GM19324 (cell line): ENCODE data around the gene FAT1.

Source experiments
- ATAC-seq: cut with Tn5 transposase; IDR thresholded peaks from one replicate; pipeline ENCODE4 v1.9.1; 2021; ENCODE audit warnings: mild to moderate bottlenecking, moderate library complexity; ENCODE audit not compliant: unreplicated experiment, low FRiP score

Gene FAT1

DNA sequence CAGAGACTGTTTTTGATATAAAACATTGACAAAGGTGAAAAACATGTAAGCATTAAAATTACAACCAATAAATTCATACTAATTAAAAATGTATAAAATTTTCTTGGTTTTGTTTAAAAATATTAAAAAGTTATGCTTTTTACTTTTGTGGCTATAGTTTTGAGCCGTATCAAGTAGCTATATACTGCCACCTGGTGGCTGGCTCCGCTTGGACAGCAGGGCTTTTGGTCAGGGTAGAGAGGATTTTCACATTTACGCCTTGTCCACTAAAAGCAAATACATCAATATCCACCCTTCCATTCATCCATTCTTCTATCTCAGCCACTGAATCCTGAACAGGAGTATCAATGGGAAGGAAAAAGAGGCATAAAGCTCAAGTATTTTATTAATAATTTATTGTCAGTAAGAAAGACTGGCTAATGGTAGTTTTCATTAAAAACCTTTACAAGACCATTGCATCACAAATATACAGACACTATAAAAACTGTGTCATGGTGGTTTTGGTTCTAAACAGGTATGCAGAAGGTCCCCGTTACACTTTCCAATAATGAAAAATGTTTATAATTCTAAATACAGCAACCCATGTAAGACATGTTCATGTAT lies 136.1 kb downstream of the FAT1 start:
- no peak for ATAC-seq

DNA sequence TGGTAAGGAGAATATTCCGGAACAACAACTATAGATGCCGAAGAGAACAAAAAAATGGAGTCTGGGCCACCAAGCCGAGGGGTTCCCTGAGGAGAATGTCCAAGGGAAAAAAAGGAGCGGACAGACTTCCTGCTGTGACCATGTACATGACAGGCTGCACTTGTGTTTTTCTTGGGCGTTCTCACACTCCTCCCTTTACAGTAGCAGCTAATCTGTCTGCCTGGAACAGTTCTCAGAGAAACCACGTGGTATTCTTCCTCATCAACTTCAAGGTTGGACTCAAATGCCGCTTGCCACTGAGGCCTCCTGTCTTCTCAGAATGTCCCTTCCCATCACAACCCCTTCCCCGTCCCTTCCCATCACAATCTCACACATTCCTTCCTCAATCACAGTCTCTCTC lies 137.5 kb downstream of the FAT1 start:
- no peak for ATAC-seq

DNA sequence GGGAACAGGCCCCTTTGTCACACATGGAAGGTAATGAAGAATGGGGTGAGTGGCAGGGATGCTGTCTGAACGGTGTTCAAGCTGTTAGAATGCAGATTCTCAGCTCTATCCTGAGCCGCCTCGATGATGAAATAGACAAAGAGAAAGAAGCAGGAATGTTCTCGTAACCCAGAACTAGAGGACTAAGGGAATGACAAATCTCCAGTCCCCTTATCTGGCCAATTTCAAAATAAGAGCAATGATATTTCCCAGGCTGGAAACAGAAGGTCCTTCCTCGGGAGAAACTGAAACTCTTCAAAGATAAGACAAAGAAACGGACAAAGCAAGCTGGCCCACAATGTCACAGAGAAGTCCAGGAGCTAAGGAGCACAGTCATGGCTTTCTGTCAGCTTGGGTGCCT lies 138.7 kb downstream of the FAT1 start:
- ATAC-seq = no peak

GRCh38 chr4:186581421-186581820 lies 142.2 kb downstream of the FAT1 start:
- ATAC-seq = no peak

DNA sequence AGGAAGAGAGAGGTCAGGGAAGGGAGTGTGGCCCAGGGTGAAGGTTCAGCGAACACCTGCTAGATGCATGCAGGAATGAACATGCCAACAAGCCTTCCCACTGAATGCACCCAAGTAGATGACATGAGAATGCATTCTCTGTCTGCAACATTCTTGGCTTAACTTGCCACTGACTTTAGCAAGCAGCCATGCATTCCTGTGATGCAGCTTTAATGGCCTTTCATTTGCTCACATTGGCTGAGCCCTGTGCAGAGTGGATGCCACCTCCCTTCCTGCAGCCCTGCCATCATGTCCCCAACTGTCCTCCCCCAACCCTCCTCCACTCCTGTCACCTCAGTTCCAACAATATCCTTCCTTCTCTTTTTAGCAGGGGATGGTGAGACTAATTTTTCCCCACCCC lies 143.0 kb downstream of the FAT1 start:
- ATAC-seq = no peak

DNA sequence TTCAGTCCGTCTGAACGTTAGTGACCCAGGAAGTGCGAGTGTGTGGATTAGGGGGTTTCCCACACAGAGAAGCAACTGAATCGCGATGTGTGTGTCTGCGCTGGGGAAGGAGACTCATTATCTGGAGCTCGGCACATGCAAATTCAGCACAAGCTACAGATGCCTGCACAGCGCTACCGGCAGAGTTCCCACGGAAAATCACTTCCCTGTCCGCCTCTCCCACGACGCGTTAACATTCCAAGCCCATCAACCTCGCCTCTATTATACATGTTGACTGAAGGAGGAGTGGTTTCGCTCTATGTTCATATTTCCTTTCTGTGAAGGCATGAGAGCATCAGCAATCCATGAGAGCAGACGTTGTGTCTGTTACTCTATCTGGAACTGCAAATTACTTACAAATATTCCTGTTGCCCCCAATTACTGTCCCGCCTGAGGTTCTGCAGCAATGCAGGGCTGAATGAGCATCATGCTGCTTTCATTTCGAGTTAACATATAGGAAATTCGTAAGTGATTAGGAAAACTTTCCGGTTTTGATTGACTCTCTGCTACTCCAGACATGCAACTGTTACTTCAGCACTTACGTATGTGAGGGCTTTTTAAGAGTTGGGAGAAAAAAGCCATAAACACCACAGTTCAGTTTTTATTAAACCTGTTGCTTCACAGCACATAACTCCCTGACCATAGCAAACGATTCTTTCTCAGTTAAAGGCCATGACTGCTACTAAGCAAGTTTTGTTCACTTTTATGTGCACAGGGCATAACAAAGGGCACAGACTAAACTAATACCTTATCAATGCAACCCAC lies 153.3 kb downstream of the FAT1 start:
- no peak for ATAC-seq

GRCh38 chr4:186569533-186570192 lies 154.0 kb downstream of the FAT1 start:
- ATAC-seq = no peak

GRCh38 chr4:186566068-186566467 lies 157.6 kb downstream of the FAT1 start:
- ATAC-seq = no peak

DNA sequence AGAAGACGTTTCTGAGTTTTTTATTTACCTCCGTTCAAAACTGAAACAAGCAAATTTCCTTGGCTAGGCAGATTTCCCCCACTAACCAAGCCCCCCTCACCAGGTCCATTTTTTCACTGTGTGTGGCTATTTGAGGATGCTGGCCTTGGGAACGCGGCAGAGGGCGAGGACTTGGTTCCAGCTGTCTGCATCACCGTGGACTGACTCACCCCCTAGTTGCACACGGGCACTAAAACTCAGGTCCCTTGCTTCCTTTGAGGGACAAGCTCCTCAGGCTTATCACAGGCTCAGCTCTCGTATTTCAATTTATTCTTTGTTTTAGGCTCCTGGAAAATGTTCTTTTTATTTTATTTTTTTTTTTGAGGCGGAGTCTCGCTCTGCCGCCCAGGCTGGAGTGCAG lies 159.9 kb downstream of the FAT1 start:
- ATAC-seq = no peak

- ATAC-seq = no peak
Measured at GRCh38 chr4:186561748-186562147, 161.9 kb downstream of the FAT1 start.

GRCh38 chr4:186560647-186561046 lies 163.0 kb downstream of the FAT1 start:
- ATAC-seq = no peak

GRCh38 chr4:186557486-186557885 lies 166.2 kb downstream of the FAT1 start:
- ATAC-seq = no peak

- no peak for ATAC-seq
Measured at GRCh38 chr4:186557061-186557460, 166.6 kb downstream of the FAT1 start.

DNA sequence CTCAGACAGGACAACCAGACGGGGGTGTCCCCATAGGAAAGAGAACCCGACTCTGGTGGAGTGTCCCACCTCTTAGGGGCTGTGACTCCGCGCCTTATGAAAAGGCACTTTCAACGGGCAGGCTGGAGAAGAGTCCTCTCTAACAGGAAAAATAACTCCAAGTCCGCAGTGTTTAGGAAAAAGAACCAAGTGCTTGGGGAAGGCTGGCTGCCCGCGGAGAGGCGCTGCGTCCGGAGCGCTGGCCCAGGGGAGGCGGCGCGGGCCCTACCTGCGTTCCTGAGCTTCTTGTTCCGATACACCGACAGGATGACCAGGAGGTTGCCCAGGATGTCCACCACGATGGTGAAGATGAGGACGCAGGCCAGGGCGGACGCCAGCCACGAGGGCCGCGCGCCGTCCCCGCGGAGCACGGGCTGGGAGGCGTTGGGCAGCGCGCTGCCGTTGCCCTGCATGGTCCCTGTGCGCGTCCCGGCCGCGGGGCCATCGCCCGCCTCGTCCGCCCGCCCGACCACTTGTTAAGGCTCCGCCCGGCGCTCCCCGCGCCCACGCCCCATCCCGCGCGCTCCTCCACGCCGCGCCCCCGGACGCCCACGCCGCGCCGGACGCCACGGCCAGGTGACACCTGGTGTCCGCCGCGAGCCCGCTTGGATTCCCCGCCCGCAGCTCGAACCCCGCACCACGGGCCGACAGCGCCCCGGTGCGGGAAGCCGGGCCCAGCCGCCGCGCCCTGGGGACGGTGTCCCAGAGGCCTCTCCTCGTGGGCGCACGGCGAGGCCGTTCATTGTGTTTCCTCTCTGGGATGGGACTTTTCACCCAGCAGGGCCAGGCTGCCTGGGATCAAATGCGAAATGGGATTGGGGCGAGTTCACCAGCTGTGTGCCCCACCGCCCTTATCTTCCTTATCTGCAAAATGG lies 168.5 kb downstream of the FAT1 start, which contains the start of gene MTNR1A:
Gene MTNR1A (minus strand): TSS at position 654 of the 914 bp plus-strand sequence. CDS start 202 bp downstream, at position 452.
- ATAC-seq = no peak

- ATAC-seq = no peak
Measured at GRCh38 chr4:186554539-186554913, 169.1 kb downstream of the FAT1 start.

GRCh38 chr4:186553717-186554116 lies 169.9 kb downstream of the FAT1 start:
- ATAC-seq = no peak

DNA sequence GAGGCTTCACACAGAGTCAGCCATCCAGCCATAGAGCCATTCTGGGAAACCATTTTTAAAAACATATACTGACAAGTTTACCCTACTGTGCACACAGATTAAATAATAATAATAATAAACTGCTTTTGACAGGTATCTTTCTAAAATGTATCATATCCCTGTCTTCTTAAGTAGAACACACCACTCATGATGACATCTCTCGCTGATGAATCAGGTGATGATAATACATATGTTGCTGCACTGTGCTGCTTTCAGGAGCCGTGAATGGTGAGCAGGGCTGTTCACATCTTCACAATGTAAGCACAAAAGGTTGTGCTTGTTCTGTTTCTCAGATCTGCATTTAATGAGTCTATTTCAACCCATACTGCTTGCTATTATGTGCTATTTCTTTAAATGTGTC lies 171.8 kb downstream of the FAT1 start:
- ATAC-seq = no peak

- ATAC-seq = no peak
Measured at GRCh38 chr4:186545436-186545835, 178.2 kb downstream of the FAT1 start.

GRCh38 chr4:186543206-186543605 lies 180.4 kb downstream of the FAT1 start:
- no peak for ATAC-seq

DNA sequence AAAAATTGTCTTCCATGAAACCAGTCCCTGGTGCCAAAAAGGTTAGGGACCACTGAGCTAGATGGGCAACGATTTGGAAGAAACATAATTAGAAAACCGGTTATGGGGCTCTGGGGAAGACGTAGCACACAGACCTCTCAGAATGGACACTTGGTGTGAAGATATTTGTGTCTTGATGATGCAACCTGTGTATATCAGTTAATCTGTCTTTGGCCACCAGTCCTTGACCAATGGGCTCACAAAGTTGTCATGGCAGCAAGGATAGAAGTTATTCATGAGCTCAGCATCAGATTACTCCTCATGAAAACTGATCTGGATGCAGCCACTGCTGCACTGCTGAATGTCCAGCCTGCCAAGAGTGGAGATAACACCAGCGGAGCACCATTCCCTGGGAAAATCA lies 181.9 kb downstream of the FAT1 start:
- ATAC-seq = no peak
